Right renal cortex interstitium (tissue), 3 donors: ENCODE data around the gene GNA12. TPM values are rescaled to one million over a fixed set of nuclear protein-coding genes. Genes with fewer than 3 reads are reported as not detected.

ENCODE experiments used
- DNase-seq, 3 donors: peaks; one replicate each; pipeline ENCODE4 v3.0.0-alpha.2; 2013; ENCODE audit warnings: low read depth in 3 of 3, low spot score in 2 of 3
- polyA plus RNA-seq, 3 donors: library from polyadenylated mRNA; unstranded; fragments of 120-200 nt; gene quantifications; one replicate each; pipeline ENCODE4 v1.2.1, GENCODE V29; 2013; ENCODE audit not compliant: insufficient read length in 3 of 3

GNA12 gene, protein sequence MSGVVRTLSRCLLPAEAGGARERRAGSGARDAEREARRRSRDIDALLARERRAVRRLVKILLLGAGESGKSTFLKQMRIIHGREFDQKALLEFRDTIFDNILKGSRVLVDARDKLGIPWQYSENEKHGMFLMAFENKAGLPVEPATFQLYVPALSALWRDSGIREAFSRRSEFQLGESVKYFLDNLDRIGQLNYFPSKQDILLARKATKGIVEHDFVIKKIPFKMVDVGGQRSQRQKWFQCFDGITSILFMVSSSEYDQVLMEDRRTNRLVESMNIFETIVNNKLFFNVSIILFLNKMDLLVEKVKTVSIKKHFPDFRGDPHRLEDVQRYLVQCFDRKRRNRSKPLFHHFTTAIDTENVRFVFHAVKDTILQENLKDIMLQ
- 10 to 100 TPM; 41.0 to 42.3 (median 41.7) TPM for polyA plus RNA-seq

GRCh38 chr7:2844153-2845033, at the start of gene GNA12:
Gene GNA12 (minus strand): TSS chr7:2844308. CDS start chr7:2844161, 147 bp downstream.
- DNase-seq: peak; percentile 96 to 97 (median 96)

- DNase-seq: no peak
Measured at GRCh38 chr7:2893411-2893861, 49.3 kb upstream of the GNA12 start.

- no peak for DNase-seq
Measured at GRCh38 chr7:2892549-2892948, 48.4 kb upstream of the GNA12 start.

DNA sequence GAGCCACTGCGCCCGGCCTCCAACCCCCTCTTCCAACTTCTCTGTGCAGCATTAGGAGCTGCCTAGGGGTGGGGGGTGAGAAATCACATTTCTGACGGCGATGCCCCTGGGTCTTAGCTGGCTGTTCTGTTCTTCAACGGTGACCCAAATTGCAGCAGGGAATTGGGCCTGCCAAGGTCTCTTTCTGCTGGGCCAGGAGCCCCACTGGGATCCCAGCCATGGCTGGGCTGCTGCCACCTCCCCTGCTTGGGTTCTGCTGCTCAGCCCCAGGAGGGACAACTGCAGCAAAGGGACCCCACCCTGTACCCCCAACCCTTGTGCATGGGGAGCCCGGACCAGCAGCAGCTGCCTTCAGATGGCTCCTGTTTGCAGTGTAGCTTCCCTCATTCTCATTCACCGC, 43.7 kb upstream of the GNA12 start:
- DNase-seq: no peak

GRCh38 chr7:2886900-2887299, 42.8 kb upstream of the GNA12 start:
- DNase-seq: peak in 2 of 3 donors; percentile 62 to 65

GRCh38 chr7:2886391-2886790, 42.3 kb upstream of the GNA12 start:
- DNase-seq: no peak

DNA sequence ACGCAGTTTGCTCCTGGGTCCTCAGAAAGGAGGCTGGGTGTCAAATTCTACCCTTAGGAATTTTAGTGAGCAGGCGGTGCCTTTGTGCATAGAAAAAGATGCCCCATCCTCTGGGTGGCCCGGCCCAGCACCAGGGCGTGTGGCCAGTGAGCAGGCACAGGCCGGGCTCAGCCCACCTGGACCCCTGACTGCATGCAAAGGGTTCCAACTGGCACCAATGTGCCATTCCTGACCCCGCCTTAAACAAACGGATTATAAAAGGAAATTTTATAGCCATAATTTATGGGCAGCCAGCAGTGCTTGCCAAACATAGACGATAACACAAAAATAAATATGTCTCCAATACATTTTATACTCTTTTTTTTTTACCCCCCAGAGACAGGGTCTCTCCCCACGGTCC, 40.1 kb upstream of the GNA12 start:
- no peak for DNase-seq

DNA sequence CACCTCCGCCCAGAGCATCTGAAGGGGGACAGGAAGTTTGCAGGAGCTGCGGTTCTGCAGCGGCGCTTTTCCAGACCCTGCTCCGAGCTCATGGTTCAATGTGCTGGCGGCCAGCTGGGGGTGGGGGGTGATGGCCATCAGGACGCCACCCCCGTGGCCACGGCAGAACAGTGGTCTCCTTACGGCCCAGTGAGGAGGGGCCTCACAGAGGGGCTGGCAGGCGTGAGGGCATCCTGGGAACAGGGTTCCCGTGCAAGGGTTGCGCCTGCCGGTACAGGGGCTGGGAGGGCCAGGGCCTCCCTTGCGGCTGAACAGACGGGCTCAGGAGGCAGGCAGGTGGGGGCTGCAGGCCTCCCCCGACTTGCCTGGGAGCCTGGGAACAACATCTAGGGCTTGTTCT, 39.0 kb upstream of the GNA12 start:
- DNase-seq: no peak

GRCh38 chr7:2882111-2882510, 38.0 kb upstream of the GNA12 start:
- no peak for DNase-seq

DNA sequence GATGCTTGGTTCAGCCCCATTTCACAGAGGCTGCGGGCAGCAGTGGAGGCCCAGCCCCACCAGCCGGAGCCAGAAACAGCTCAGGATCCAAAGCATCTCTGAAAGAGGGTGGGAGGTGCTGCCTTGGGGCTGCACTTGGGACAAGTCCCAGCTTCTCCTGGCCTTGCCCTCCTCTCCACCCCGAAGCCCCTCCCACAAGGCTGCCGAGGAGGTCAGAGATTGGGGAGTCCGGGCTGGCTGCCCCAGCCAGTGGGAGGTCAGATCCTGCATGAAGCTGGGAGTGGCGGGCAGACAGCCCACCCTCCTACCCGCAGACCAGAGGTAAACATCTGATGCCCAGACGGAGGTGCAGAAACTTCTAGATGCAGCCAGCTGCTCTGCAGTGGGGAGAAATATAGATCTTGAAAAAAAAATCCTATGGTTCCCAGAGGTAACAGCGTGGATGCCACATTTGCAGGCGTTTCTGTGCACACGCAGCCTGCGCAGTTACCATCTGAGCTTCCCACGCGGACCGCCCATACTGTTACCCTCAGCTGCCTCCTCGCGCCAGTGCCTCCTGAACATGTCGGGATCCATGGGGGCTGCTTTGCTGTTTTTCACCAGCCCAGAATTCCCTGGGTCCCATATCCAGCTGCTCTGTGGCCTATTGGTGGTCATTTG, 36.9 kb upstream of the GNA12 start:
- DNase-seq: no peak

GRCh38 chr7:2880051-2880450, 35.9 kb upstream of the GNA12 start:
- DNase-seq: no peak

GRCh38 chr7:2879354-2879753, 35.2 kb upstream of the GNA12 start:
- no peak for DNase-seq

GRCh38 chr7:2878306-2878705, 34.2 kb upstream of the GNA12 start:
- no peak for DNase-seq

GRCh38 chr7:2876031-2876731, 32.1 kb upstream of the GNA12 start:
- DNase-seq: no peak

GRCh38 chr7:2873686-2874551, 29.8 kb upstream of the GNA12 start:
- no peak for DNase-seq

GRCh38 chr7:2873146-2873545, 29.0 kb upstream of the GNA12 start:
- DNase-seq: no peak

- no peak for DNase-seq
Measured at GRCh38 chr7:2872296-2872874, 28.3 kb upstream of the GNA12 start.

DNA sequence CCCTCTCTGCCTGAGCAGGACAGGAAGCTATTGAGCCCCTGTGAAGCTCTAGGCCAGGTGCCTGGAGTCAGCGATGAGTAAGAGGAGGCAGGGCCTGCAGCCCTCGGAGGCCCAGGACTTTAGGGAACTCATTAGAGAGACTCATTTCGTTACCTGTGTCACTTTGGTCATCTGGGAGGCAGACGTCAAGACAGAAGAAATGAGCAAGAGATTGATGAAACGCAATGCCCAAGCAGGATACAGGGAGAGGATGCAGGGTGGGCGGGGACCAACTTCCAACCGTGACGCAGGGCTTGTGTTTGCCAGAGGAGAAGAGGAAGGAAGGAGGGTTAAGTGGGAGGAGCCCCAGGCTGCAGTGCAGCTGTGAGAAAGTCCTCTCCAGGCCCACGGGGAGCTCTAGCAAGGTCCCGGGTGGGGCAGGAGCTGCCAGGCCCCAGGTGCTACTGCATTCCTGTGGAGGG, 26.4 kb upstream of the GNA12 start:
- no peak for DNase-seq

GRCh38 chr7:2869981-2870380, 25.9 kb upstream of the GNA12 start:
- DNase-seq: no peak
